SK-N-SH (cell line): ENCODE data around the gene SNX20. TPM values are rescaled to one million over a fixed set of nuclear protein-coding genes. Genes with fewer than 3 reads are reported as not detected.

Experiments
- CTCF ChIA-PET: fragments of 300-600, 350-600 bp; formaldehyde crosslinking; extraction: SDS; loops from one replicate; lab custom pipeline; 2021; lab: Yijun Ruan, JAX
- POLR2A ChIA-PET: fragments of 350-600 bp; sonication (Branson Sonifier 250); formaldehyde crosslinking; extraction: SDS; loops from one replicate; lab custom pipeline; 2020; ENCODE audit warnings: antibody characterized with exemption, inconsistent platforms; lab: Yijun Ruan, JAX
- DNase-seq: peaks from one replicate; pipeline ENCODE4 v3.0.0; 2012
- H2AFZ ChIP-seq: fragments of 200-600 bp; sonication (generic); 2 replicates; pipeline ENCODE4 v1.8.1; 2016; ENCODE audit warnings: antibody characterized with exemption, mild to moderate bottlenecking, low read depth
- H3F3A ChIP-seq: fragments of 200-600 bp; sonication (generic); replicated peaks from 2 replicates; pipeline ENCODE3; 2016; ENCODE audit warnings: antibody characterized with exemption, mild to moderate bottlenecking; ENCODE audit not compliant: insufficient read depth
- H3K27ac ChIP-seq, 2 experiments: fragments of 200-500 bp in 1 of 2; fragments of 200-600 bp in 1 of 2; sonication (Bioruptor generic) in 1 of 2; sonication (generic), shearing (Covaris generic) in 1 of 2; 2 replicates each; pipeline versions ENCODE4 v1.5.1 to v1.6.1; 2014 to 2016; ENCODE audit warnings: low read depth in 2 of 2, inconsistent platforms in 1 of 2, low read length in 1 of 2, mild to moderate bottlenecking in 1 of 2, mixed read lengths in 1 of 2
- H3K27me3 ChIP-seq: fragments of 200-600 bp; sonication (generic), shearing (Covaris generic); 2 replicates; pipeline ENCODE4 v1.6.1; 2016; ENCODE audit warnings: mixed run types; ENCODE audit not compliant: insufficient read depth
- H3K36me3 ChIP-seq, 2 experiments: fragments of 200-500 bp in 1 of 2; fragments of 200-600 bp in 1 of 2; sonication (Bioruptor generic) in 1 of 2; sonication (generic) in 1 of 2; replicated peaks in 1 of 2; 2 replicates each; pipeline versions ENCODE3 to v1.5.1; 2014 to 2016; ENCODE audit warnings: low read length in 1 of 2, mild to moderate bottlenecking in 1 of 2; ENCODE audit not compliant: insufficient read depth in 2 of 2, control insufficient read depth in 1 of 2
- H3K4me1 ChIP-seq, 2 experiments: fragments of 200-500 bp in 1 of 2; fragments of 200-600 bp in 1 of 2; sonication (Bioruptor generic) in 1 of 2; sonication (generic), shearing (Covaris generic) in 1 of 2; 2 replicates each; pipeline versions ENCODE4 v1.5.1 to v1.6.1; 2014 to 2016; ENCODE audit warnings: low read depth in 1 of 2, low read length in 1 of 2, mixed run types in 1 of 2; ENCODE audit not compliant: insufficient read depth in 2 of 2, control insufficient read depth in 1 of 2
- H3K4me2 ChIP-seq: fragments of 200-600 bp; sonication (generic), shearing (Covaris generic); 2 replicates; pipeline ENCODE4 v1.6.1; 2017; ENCODE audit warnings: mixed run types
- H3K4me3 ChIP-seq, 2 experiments: fragments of 200-500 bp in 1 of 2; fragments of 200-600 bp in 1 of 2; sonication (Bioruptor generic) in 1 of 2; sonication (generic), shearing (Covaris generic) in 1 of 2; 2 replicates each; pipeline versions ENCODE4 v1.5.1 to v1.8.1; 2014 to 2016; ENCODE audit warnings: low read depth in 2 of 2, inconsistent platforms in 1 of 2, low read length in 1 of 2, mild to moderate bottlenecking in 1 of 2, mixed read lengths in 1 of 2, moderate library complexity in 1 of 2
- H3K79me2 ChIP-seq: fragments of 200-600 bp; sonication (generic); 2 replicates; pipeline ENCODE4 v1.8.1; 2017; ENCODE audit warnings: mild to moderate bottlenecking; ENCODE audit not compliant: insufficient read depth
- H3K9ac ChIP-seq: fragments of 200-600 bp; sonication (generic); 2 replicates; pipeline ENCODE4 v1.6.1; 2017; ENCODE audit warnings: mixed run types
- H3K9me2 ChIP-seq: fragments of 200-600 bp; sonication (generic); 2 replicates; pipeline ENCODE4 v1.6.1; 2017; ENCODE audit warnings: mixed run types
- H3K9me3 ChIP-seq: fragments of 200-600 bp; sonication (generic); 2 replicates; pipeline ENCODE4 v1.6.1; 2017; ENCODE audit warnings: mixed run types, mild to moderate bottlenecking, moderate library complexity
- H4K20me1 ChIP-seq: fragments of 200-600 bp; sonication (generic); 2 replicates; pipeline ENCODE4 v1.6.1; 2017; ENCODE audit warnings: mild to moderate bottlenecking, mixed run types; ENCODE audit not compliant: insufficient read depth
- JUND ChIP-seq: IDR thresholded peaks from 2 replicates; pipeline ENCODE4 v1.4.0; 2012
- PBX3 ChIP-seq: IDR thresholded peaks from 2 replicates; pipeline ENCODE4; 2012
- RFX5 ChIP-seq: IDR thresholded peaks from 2 replicates; pipeline ENCODE4 v1.6.1; 2012; ENCODE audit warnings: mild to moderate bottlenecking, improper control_type of control experiment, low read length
- RXRA ChIP-seq: IDR thresholded peaks from 2 replicates; pipeline ENCODE4 v1.4.0; 2012; ENCODE audit warnings: low read depth, mild to moderate bottlenecking, borderline replicate concordance
- YY1 ChIP-seq: IDR thresholded peaks from 2 replicates; pipeline ENCODE4 v1.4.0; 2012; ENCODE audit warnings: low read depth, mild to moderate bottlenecking
- WGBS: methylation state at CpG from one replicate; pipeline ENCODE4 v1.1.6; 2017; ENCODE audit warnings: low lambda C conversion rate; 5-methylcytosine and 5-hydroxymethylcytosine counted together
- polyA plus RNA-seq, 3 experiments: library from polyadenylated mRNA; depleted of rRNA; stranded (reverse); fragments of >200 nt; gene quantifications; 2 replicates each; pipeline ENCODE4 v1.2.3, GENCODE V29; 2012

The SNX20 gene
- polyA plus RNA-seq, 1 of the 3 experiments (the other 2 are of a cell fraction) = not detected

GRCh38 chr16:50634090-50634489 is 47.0 kb downstream of the SNX20 start:
- CTCF ChIA-PET = interaction anchor here (4.1 kb wide), 1 partner anchor 31 kb away, joined by 17 read pairs; no protein-coding TSS in a partner anchor
- POLR2A ChIA-PET = no interaction called here
- H3K9me2 ChIP-seq = no peaks in the 10 kb centered on the region

GRCh38 chr16:50632927-50633800 is 47.9 kb downstream of the SNX20 start:
- no peaks in the 10 kb centered on the region for H3K9me2 ChIP-seq
- no peak for TF ChIP-seq YY1
- TF ChIP-seq, all 33 proteins: peak for 0
- no peak overlapping the region for H3K4me3 ChIP-seq
- no peaks in the 10 kb centered on the region for H3K9me3 ChIP-seq
- H3K9ac ChIP-seq = no peak overlapping the region
- no peak overlapping the region for H2AFZ ChIP-seq
- no peak for DNase-seq
- H3K27me3 ChIP-seq = no peaks in the 10 kb centered on the region
- no peaks in the 10 kb centered on the region for H3K36me3 ChIP-seq
- no peaks in the 10 kb centered on the region for H3K79me2 ChIP-seq
- no peaks in the 10 kb centered on the region for H3K4me1 ChIP-seq
- no peak overlapping the region for H3K4me2 ChIP-seq
- H3F3A ChIP-seq = no peaks in the 10 kb centered on the region
- no peaks in the 10 kb centered on the region for H4K20me1 ChIP-seq
- ChIA-PET CTCF (no interaction called here), POLR2A (no interaction called here)
- WGBS = 75% methylated on average over 16 of the region's 30 CpGs
- no peak overlapping the region for H3K27ac ChIP-seq

More at GRCh38 chr16:50634090-50634489, 47.0 kb downstream of the SNX20 start:
- Histone ChIP-seq H3K9ac (no peak overlapping the region), H2AFZ (no peak overlapping the region), H3K36me3 (no peaks in the 10 kb centered on the region), H3K4me2 (no peak overlapping the region)
- DNase-seq = no peak
- TF ChIP-seq RXRA (no peak), JUND (no peak)
- TF ChIP-seq, all 33 proteins: peak for 0
- 46% methylated on average over 7 of the region's 7 CpGs for whole genome bisulfite sequencing
- H3K9me3 ChIP-seq = no peaks in the 10 kb centered on the region
- H3K79me2 ChIP-seq = no peaks in the 10 kb centered on the region
- no peak overlapping the region for H3K27ac ChIP-seq
- no peaks in the 10 kb centered on the region for H3K4me1 ChIP-seq
- no peaks in the 10 kb centered on the region for H3F3A ChIP-seq
- H3K27me3 ChIP-seq = no peaks in the 10 kb centered on the region
- H4K20me1 ChIP-seq = no peaks in the 10 kb centered on the region
- no peak overlapping the region for H3K4me3 ChIP-seq

GRCh38 chr16:50631985-50632576 is 49.0 kb downstream of the SNX20 start:
- Histone ChIP-seq H3K36me3 (no peaks in the 10 kb centered on the region), H4K20me1 (no peaks in the 10 kb centered on the region), H3K27me3 (no peaks in the 10 kb centered on the region), H3K4me2 (no peak overlapping the region), H3K79me2 (no peaks in the 10 kb centered on the region), H3K27ac (no peak overlapping the region), H3K9ac (no peak overlapping the region), H2AFZ (no peak overlapping the region), H3K9me2 (no peaks in the 10 kb centered on the region), H3K9me3 (no peaks in the 10 kb centered on the region), H3F3A (no peaks in the 10 kb centered on the region), H3K4me1 (no peaks in the 10 kb centered on the region; a peak in 1 of 4 replicates), H3K4me3 (no peak overlapping the region)
- ChIA-PET POLR2A (no interaction called here), CTCF (no interaction called here)
- no peak for DNase-seq
- no peak for TF ChIP-seq RFX5
- TF ChIP-seq PBX3 = no peak
- 59% methylated on average over 19 of the region's 22 CpGs for WGBS
